ENCODE measurements around the gene ITPRID2.
"Not testable (repeated sequence)": the region's sequence is repeated elsewhere in the genome, so short reads cannot be mapped to it uniquely, and the experiment has no call there.

The ITPRID2 gene

DNA sequence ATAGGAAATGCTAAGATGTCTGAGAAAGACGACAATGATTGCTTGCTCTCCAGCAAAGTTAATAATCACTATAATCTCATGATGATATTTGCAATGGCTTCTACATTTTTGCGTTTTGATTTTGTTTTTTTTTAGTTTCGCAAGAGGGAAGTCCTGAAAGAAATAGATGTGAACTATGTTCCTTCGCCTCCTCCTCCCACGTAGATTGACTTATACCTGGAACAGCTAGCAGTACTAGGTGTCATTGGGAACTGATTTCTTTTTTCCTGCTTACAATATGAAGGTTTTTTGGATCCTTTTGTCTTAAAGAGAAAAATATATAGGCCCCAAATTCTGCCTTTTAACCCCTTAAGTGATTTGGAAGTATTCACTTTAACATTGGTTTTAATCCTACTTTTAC lies 26.7 kb downstream of the ITPRID2 start:
- DNase-seq, result no peak

DNA sequence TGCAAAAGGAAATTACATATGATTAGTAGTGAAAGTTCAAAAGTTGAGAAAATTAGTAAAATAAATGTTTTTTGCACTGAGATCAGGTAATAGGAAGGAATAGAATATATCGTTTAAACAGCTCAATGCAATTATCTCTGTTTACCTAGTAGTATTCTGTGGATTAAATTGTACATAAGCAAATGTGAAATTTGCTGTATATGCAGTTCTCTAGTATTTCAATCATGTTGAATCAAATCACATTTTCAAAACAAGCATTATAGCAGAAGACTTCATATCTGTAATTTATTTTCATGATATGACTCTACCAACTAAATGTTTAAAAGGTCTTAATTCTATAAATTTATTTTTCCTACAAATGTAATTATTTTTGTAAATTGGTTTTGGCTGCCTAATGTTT lies 31.6 kb downstream of the ITPRID2 start:
- DNase-seq, result no peak

GRCh38 chr2:181924336-181924735 lies 32.8 kb downstream of the ITPRID2 start:
- no peak for DNase-seq

DNA sequence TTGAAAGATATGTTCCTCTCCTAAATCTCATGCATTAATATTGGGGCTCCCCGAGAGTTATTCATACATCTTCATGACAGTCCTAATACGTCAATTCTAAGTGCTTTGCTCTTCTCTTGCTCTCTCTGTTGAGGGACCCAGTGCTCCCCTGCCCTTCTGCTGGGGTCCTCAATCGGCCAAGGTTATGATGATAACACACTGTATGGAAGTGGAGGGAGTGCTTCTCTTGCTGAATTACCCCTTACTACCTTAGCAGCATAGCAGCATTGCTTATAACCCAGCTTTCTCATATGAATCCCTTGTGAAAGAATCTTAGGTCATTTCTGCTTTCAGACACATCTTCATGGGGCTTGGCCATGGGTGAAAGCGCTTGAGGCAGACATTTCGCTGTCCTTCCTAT lies 43.2 kb downstream of the ITPRID2 start:
- no peak for DNase-seq

- no peak for DNase-seq
Measured at GRCh38 chr2:181937473-181937872, 45.9 kb downstream of the ITPRID2 start.

DNA sequence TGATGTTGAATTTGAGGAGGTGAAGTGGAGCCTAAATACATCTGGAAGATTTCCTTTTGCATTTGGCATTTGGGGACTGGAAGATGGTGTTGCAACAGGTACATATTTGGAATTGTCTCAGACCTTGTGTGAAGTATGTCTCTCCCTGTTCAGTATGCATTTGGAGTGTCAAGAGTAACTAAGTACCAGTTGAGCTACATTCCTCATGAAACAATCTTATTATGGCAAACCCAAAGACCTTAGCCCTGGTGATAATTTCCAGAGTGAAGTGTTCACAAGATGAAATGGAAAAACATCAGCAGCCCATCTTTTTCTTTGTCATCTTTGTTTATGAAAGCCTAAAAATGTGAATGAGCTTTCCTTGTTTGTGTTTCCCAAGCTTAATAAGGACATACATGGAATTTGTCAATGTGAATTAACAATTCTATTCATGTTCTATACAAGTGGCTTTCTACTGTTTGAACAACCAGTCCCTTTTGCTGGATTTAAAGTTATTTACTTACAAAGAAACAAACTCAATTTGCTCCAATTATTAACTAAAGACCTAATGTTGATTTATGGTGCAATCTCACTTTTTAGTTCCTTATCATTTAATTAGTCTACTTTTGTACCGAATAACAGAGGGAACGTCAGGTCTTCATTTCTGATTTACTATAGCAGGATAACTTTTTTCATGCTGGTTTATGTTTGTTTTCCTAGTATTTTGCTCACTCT lies 52.0 kb downstream of the ITPRID2 start:
- no peak for DNase-seq

DNA sequence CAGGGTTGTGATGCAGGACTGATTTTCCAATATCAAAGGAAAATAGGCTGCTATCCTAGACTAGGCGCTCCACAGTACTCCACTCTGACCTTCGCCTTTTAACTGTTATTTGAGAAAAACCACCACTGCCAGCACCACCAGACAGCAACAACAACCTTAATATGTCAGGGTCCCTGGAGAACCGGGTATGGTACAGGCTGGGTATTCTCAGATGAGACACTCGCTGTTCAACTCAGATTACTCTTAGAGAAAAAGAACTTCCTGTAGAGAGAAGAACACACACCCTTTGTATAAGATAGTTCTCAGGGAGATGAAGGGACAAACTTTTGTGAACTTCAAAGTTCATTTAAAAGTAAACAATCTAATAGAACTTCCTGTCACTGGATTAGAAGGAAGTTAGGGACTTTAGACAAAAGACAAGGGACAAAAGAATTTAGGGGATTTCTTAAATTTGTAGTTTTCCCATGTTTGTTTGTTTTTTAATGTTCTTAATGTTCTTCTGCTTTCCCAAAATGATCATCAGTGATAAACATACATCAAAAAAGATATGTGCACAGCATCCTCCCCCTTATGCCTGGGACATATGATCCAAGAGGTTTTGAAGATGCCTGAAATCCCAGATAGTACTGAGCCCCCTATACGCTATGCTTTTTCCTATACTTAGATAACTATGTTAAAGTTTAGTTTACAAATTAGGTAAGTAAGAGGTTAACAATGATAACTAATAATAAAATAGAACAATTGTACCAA lies 52.8 kb downstream of the ITPRID2 start:
- no peak for DNase-seq

- no peak for DNase-seq
Measured at GRCh38 chr2:181944914-181945291, 53.4 kb downstream of the ITPRID2 start.

GRCh38 chr2:181946444-181947127 lies 55.1 kb downstream of the ITPRID2 start:
- no peak for DNase-seq

- DNase-seq, result no peak
Measured at GRCh38 chr2:181947273-181947672, 55.7 kb downstream of the ITPRID2 start.

- no peak for DNase-seq
Measured at GRCh38 chr2:181948227-181948626, 56.7 kb downstream of the ITPRID2 start.

DNA sequence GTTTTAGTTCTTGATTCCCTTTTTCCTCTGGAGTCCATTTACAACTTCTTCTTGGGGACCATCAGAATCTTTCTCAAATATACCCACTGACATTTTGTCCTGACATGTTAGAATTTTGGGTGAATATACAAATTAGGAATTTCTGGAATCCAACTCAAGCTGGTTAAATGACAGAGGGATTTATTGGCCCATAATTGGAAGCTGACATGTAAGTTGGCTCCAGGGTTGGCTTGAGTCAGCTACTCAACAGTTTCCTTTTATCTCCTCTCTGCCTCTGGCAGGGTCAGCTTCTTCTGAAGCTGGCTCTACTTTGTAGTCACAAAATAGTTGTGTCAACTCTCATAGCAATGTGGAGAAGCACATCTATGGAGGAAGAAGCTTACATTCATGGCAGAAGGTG lies 57.5 kb downstream of the ITPRID2 start:
- DNase-seq, result no peak

GRCh38 chr2:181952404-181953226 lies 61.1 kb downstream of the ITPRID2 start:
- no peak for DNase-seq

- DNase-seq, result peak; percentile 71
Measured at GRCh38 chr2:181953881-181954537, 62.5 kb downstream of the ITPRID2 start.

GRCh38 chr2:181954538-181954883 lies 63.0 kb downstream of the ITPRID2 start:
- DNase-seq, result no peak

- no peak for DNase-seq
Measured at GRCh38 chr2:181955010-181955409, 63.5 kb downstream of the ITPRID2 start.

DNA sequence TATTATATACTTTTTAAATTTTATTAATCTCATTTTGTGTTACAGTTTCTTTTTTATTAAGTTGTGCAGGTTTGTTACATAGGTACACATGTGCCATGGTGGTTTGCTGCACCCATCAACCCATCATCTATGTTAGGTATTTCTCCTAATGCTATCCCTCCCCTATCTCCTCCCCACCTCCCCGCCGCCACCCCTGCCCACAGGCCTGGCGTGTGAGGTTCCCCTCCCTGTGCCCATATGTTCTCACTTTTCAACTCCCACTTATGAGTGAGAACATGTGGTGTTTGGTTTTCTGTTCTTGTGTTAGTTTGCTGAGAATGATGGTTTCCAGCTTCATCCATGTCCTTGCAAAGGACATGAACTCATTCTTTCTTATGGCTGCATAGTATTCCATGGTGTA lies 64.3 kb downstream of the ITPRID2 start:
- not testable (repeated sequence) for DNase-seq

- DNase-seq, result no peak
Measured at GRCh38 chr2:181957668-181958067, 66.1 kb downstream of the ITPRID2 start.

DNA sequence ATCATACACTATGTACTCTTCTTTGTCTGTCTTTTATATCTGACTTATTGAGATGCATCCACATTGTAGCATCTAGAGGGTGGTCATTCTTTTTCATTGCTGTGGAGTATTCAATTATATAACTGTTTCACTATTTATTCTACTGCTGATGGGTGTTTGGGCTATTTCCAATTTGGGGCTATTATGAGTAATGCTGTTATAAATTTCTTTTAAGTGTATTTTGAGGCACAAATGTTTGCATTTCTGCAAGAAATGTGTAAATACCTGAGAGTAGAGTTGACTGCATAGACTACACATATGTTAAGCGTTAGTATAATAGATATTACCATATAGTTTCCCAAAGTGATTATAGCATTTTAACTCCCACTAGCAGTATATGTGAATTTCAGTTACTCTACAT lies 67.2 kb downstream of the ITPRID2 start:
- DNase-seq, result no peak

DNA sequence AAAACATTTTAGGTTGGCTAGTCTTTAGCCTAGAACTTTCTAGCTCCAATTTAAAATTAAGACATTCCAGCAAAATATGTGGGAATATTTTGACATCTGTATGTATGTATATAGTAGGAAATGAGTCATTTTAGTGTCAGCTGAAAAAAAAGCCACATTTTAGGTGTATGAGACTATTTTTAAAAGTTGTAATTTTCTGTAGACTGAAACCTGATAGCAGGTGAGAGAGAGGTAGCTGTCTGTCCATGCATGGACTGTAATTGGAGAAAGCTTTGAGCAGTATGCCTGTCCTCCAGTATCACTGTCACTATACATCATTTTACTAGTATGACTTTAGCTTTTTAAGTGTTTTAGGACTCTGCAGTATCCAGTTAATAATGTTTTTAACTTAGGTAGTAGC lies 68.0 kb downstream of the ITPRID2 start:
- no peak for DNase-seq

- not testable (repeated sequence) for DNase-seq
Measured at GRCh38 chr2:181961167-181961566, 69.6 kb downstream of the ITPRID2 start.

- DNase-seq, result no peak
Measured at GRCh38 chr2:181962142-181962541, 70.6 kb downstream of the ITPRID2 start.
